Urothelium cell line (cell line): ENCODE measurements around the gene ZC3H12A.

Experiments used
- DNase-seq: peaks from one replicate; pipeline ENCODE4 v3.0.0; 2011; ENCODE audit warnings: low spot score, mixed read lengths
- FAIRE-seq: peaks from 2 replicates; lab custom pipeline; 2011; peaks lifted over from hg19 to GRCh38; lab: Jason Lieb, UNC

ZC3H12A gene

DNA sequence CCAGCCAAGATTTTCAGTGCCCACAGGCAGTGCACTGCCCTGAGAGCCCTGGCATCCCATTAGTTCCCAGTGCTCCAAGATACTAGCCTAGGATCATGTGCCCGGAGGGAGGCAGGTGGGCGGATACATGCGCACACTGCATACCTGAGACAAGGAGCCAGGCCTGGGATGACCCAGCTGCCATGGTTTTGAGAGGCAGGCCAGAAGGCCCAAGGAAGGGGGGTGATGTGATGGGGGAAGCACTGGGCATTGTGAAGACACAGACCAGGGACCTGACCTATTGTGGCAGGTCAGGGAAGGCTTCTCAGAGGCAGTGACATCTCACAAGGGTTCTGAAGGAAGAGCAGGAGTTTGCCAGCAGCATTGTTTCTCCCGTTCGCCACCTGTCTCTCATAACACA lies 3.6 kb downstream of the ZC3H12A start:
- DNase-seq (no peak), FAIRE-seq (no peak)

DNA sequence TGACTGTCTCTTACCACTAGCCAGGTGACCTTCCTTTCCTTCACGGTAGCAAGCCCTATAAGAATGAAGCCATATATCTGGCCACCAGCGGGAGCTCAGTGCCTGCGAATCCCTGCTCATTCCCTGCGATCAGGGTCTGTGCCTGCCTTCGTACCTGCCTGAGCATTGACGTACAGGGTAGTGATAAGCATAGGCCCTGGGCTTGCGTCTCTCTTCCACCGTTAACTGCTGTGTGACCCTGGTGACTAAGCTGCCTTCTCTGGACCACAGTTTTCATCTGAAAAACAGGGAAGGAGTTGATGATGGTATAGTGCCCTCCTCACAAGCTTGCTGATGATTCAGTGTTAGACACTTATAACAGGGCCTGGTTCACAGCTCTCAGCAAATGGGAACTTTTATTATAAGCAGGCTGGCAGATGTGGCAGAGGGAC lies 4.1 kb downstream of the ZC3H12A start:
- FAIRE-seq (no peak), DNase-seq (no peak)

DNA sequence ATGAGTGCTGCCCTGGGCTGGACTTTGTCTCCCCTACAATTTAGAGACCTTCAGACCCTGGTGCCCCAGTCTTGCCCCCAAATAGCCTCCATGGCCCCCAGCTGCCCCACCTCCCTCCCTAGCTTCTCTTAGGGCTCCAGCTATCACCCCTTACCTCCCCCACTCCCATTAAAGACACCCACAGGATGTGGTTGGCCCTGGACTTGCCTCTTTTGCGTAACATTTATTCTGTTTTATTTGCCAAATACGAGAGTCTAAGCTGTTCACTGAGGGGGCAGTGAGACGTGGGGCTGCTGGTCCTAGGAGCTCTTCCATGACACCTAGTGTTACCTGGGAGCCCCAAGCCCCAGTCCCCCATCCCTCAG lies 4.5 kb downstream of the ZC3H12A start:
- FAIRE-seq: no peak
- DNase-seq: no peak

DNA sequence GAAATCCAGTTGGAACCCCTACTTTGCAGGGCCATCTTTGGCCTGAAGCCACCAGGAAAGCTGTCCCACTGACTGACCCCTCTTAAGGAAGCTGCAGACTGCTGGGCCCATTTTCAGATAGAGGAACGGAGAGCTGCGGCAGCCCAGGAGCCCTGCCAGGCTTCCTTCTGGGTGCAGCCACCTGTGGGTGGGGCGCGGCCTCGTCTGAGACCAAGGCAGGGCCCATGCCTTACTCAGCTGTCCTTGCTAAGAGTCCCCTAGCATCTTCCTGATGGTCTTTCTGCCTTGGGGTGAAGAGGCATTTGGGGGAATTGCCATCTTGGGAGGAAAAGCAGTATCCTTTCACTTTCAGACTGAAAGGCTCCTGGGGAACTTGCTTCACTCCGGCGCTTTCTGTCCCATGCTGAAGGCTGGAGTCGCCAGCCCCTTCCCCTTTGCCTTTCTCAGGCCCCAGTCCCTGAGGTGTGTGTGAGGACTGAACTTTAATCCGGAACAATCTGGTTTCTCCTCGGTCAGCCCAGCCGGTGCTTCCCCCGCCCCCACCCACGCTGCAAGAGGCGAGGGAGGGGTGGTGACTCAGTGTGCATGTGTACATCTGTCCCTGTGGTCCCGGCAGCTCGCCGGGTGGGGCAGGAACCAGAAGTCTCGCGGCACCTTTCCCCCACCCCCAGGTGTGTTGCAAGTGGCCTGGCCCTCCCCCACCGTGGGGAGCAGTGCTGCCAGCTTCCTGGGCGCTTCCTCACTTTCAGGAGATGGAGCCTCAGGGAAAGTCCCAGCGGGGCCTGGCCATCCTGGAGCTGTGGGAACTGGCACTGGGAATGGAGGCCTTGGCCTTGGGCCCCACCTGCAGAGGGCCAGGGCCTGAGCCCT lies 5.1 kb downstream of the ZC3H12A start:
- DNase-seq (peak; percentile 94), FAIRE-seq (peak; percentile 46)

DNA sequence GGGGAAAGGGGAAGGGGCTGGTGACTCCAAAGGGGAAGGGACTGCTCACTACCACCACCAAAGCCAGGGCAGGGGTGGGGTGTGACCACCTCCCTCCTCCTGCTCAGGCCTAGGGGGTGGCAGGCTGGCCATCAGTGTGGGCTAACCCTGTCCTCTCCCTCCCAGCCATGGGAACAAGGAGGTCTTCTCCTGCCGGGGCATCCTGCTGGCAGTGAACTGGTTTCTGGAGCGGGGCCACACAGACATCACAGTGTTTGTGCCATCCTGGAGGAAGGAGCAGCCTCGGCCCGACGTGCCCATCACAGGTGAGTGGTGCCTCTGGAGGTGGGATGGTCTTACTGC lies 5.7 kb downstream of the ZC3H12A start:
- no peak for FAIRE-seq
- no peak for DNase-seq

DNA sequence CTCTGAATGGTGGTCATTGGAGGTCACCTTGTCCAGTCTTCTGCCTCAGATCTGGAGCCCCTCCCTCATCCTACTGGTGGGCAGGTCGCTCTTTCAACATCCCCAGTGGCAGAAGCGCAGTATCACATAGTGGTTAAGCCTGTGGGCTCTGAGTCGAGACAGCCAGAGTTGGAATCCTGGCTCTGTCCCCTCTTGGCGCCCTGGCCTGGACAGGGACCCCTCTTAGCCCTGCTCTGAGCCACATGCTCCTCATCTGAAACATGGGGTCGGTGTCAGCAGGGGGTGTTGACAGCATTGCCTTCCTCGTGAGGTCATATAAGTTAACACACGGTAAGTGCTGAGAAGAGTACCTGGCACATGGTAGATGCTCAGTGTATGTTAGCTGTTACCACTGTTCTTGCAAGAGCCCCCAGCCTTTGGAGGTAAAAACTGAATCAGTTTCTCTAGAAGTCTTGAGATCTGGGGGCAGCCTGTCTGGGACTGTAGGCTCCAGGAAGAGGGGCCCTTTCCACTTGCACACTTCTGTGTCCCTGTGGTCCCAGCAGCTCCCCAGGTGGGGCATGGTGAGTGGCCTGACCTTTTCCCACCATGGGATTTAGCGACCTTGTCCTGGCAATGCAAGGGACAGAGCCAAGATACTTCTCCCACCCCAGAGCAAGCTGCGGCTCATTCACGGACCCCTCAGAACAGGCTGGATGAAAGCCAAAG lies 6.4 kb downstream of the ZC3H12A start:
- FAIRE-seq: no peak

DNA sequence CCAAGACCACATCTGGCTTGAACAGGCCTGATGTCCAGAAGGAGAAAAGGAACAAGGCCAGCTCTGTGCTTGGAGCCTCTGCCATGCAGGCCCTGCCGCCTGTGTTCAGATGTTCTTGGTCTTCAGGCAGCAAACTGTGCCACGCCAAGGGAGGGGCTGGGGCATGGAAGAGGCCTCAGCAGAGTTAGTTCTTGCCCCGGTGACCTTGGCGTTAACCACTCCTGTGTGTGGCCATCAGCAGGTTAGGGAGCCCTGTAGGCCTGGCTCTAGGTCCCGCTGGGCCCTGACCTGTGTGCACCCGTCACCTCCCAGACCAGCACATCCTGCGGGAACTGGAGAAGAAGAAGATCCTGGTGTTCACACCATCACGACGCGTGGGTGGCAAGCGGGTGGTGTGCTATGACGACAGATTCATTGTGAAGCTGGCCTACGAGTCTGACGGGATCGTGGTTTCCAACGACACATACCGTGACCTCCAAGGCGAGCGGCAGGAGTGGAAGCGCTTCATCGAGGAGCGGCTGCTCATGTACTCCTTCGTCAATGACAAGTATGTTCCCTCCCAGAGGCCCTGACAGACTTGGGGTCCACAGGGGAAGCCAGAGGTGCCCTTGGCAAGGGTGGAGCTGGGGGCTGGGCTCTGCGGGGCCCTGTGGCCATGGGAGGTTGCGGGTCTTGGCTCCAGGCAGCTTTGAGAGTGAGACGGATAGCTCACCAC lies 7.1 kb downstream of the ZC3H12A start:
- FAIRE-seq (no peak), DNase-seq (no peak)

More for the DNA sequence above, 6.4 kb downstream of the ZC3H12A start:
- DNase-seq: no peak

DNA sequence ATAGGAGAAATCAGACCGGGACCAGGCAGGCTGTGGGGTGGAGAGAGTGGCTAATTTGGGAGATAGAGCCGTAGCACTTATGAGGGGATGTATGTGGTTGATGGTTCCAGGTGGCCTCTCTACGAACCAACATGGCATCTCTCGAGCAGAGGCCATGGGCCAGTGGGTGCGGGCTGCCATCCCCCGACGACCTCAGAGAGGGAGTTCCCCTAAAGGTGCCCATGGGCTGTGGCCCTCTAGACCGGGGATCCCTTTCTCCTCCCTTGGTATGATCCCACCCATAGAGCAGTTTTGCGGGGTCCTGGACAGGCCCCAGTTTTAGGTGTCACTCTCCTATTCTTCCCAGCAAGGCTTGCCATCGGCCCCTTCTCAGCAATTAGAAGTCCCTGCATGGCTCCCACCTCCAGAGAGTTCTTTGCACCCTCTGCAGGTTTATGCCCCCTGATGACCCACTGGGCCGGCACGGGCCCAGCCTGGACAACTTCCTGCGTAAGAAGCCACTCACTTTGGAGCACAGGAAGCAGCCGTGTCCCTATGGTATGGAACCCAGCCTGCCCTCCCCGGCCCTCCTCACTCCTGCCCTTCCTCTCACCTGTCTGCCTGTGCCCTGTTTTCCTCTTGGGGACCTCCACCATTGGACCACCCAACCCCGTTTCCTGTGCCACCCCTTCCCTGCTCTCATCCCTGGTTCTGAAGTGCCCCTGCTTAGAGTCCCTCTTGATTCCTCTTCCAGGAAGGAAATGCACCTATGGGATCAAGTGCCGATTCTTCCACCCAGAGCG lies 7.8 kb downstream of the ZC3H12A start:
- no peak for FAIRE-seq
- DNase-seq: no peak

DNA sequence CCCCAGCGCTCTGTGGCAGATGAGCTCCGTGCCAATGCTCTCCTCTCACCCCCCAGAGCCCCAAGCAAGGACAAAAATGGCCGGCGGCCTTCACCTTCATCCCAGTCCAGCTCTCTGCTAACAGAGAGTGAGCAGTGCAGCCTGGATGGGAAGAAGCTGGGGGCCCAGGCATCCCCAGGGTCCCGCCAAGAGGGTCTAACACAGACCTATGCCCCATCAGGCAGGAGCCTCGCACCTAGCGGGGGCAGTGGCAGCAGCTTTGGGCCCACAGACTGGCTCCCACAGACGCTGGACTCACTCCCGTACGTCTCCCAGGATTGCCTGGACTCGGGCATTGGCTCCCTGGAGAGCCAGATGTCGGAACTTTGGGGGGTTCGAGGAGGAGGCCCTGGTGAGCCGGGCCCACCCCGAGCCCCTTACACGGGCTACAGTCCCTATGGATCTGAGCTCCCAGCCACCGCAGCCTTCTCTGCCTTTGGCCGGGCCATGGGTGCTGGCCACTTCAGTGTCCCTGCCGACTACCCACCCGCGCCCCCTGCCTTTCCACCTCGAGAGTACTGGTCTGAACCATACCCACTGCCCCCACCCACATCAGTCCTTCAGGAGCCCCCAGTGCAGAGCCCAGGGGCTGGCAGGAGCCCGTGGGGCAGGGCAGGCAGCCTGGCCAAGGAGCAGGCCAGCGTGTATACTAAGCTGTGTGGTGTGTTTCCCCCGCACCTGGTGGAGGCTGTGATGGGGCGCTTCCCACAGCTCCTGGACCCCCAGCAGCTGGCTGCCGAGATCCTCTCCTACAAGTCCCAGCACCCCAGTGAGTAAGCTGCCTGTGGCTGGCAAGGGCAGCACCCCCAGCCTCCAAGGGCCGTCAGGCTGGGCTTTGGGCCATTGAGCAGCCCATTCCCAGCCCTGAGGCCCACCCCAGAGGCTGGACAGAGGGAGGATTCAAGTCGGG lies 8.7 kb downstream of the ZC3H12A start:
- DNase-seq (no peak), FAIRE-seq (no peak)

DNA sequence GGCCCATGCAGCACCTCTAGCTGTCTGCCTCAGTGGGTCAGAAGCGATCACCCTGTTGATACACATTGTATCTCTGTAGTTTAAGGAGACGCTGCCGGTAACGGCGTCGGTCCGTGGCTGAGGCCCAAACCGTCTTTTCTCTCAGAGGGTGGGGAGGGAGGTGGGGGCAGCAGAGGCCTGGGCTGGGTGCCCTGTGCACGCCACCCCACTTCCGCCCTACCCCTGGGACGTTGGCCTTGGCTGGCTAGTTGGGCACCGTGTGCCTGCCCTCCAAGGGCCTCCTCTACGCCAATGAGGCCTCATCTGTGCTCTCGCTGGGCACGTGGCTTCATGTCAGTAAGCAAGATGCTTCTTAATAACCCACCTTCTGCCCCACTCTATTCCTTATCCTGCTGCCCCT lies 9.4 kb downstream of the ZC3H12A start:
- FAIRE-seq: no peak
- DNase-seq: no peak

DNA sequence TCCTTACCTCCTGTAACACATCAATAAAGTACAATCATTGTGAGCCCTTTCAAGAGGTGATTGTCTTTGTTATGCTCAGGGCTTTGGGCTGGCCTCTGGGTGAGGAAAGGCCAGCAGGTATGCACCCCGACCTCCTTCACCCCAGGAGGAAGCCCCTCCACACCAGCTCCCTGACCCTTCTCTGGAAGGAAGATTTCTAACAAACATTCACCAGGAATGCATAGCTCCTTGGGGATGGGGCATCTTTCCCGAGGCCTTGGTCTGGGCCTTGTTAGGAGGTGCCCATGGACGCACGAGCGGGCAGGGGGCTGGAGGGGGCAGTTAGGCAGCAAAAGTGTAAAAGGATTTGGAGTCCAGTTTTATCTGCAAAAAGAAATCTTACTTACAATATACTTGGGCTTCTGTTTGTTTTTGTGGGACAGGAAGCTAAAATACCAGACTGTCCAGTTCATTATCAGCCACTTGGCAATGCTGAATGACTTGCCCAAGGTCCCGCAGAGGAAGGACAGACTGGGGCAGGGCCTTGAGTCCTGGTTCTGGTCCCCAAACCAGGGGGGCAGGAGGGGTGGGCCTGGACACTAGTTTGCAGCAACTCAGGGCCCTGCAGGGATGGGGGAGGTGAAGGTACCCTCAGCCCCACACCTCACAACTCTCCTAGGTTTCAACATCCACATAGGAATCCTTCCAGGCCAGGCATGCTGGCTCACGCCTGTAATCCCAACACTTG lies 10.1 kb downstream of the ZC3H12A start:
- FAIRE-seq (no peak), DNase-seq (no peak)

DNA sequence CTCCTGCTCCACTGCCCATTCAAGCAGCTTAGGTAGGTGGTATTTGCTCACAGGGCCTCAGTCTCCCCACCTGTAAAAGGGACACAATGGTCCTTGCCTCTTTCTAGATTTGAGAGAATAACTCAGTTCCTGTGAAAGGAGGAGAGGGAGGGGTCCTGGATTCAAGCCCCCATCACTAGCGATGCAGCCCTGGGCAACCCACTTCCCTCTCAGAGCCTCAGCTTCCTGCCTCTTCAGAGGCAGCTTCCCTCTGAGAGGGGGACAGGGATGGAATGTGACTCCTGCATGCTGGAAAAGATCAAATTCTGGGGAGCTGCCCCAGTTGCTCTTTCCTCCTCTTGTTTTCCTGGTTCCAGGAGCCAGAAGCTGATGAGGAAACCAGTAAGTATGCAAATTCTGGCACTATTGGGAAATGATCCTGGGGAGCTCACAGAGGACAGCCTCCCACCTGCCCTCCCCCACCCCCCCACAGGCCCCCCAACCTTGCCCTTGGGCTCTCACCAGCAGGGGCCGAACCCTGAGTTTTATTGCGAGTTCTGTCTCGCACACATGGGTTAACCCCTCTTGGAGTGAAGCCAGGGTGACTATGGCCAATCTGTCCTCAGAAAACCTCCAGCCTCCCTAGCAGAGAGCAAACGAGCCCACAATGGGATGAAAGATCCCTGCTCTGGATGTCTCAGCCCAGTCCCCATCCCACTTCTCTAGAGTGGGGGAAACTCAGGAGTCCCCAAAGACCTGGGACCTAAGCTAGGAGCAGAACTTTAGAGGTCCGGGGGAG lies 11.7 kb downstream of the ZC3H12A start:
- FAIRE-seq: no peak
- DNase-seq: no peak

DNA sequence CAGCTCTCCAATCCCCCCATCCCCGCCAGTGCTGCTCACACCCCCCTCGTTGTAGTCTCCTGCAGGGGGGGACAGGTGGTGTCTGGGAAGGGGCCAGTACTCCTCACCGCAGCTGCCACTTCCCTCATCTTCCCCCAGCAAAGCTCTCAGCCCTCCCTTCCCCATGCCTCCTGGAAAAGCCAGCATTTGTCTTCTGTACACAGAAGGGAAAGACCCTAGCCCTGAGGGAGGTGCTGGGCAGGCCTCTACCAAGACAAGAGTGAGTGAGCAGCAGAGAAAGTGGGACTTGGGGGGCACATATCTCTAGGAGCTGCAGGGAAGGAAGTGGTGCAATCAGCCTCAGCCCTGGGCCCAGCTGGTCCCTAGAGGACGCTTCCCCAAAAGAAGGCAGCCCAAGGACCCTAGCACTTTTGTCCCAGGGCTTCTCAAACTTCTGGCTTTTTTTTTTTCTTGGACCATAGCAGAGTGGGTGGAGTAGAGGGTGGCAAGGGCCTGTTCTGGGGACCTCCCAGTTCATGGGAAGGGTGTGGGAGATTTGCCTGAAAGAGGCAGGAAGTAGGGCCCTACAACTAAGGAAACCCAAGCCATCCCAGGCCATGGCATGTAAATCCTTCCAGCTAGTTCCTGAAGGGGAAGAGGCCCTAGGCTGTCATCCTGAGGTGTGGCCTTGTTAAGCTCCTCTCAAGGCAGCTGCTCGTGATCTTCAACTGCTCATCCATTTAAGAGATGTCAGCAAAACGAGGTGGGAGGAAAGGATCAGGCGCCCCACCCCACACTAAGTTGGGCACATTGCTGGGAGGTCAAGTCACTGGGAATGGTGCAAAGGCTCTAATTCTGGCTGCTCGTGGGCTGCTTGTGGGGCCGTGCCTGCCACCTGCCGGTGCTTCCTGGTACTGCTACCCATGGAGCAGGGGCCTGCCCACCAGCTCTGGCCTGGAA lies 12.6 kb downstream of the ZC3H12A start:
- DNase-seq (peak; percentile 83), FAIRE-seq (no peak)

DNA sequence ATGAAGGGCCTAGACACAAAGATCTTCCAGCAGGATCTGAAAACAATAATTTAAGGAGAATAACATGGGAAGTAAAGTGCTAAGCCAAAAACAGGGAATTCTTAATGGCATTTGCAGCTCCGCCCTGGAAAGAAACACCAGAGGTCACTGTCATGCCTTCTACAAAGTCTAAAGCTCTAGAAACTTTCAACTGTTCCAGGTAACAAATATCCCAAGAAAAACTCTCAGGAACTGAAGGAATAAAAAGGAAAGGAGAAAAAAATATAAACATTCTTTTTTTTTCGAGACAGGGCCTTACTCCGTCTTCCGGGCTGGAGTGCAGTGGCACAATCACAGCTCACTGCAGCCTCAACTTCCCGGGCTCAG lies 13.2 kb downstream of the ZC3H12A start:
- FAIRE-seq: no peak
- no peak for DNase-seq

DNA sequence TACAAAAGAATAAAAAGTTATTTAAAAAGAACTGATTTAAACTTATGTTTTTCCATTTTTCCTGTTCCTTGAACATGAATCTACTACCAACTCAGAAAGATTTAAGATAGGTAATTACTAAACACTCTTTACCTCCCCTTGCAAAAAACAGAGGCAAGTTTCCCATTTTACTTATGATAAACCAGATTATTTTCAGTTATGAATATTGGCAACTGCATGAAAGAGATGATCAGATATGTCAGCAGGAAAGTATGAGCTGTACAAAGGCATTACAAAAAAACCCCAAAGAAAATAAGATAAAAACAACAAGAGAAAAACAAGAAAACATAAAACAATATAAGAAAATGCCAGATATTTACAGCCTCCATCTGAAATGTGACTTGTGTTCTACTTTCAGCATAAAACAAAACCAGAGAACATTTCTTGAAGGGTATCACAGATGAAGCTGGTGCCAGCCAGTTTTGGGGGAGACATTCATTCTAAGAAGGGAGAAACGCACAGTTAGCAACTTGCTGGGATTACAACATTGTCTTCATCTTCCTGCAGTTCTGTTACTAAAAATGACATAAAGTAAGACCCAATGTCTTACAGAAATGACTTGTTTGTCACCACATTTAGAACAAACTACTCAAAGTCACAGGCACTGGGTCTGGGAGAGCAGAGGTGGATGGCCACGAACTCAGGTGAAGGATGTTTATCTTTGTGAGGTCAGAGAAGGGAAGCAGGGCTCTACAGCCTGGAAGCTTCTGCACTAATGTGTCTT lies 19.1 kb downstream of the ZC3H12A start:
- no peak for DNase-seq
- FAIRE-seq: no peak

DNA sequence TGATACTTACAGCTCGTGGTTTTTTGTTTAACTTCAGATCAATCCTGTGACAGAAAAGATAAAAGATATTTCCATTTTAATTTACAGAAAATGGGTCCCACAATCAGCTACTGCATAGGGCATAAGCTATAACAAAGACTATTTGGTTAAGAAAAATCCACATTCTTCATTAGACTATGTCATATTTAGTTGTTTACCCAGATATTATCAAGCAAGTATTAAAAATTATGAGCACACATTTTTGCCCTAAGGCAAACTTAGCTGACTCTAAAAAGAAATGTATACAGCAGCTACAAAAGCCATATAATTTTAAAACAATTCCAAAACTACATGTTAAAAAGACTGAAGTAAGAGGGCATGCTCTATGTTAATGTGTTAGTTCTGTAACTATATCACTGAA lies 21.5 kb downstream of the ZC3H12A start:
- no peak for DNase-seq
- FAIRE-seq: no peak

DNA sequence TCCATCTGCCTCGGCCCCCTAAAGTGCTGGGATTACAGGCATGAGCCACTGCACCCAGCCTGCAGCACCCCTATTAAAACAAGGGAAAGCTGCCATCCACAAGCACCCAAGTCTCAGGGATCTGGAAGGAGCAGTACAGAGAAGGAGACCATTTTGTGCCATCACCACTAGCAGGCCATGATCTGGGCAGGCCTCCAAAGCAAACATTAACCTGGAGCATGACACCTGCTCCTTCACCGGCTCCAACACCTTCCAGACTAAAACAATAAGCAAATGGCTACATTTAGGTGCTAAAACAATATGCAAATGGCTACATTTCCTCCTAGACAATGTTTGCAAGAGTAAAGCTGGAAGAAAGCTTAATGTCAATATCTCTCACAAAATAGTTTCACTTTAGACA lies 23.5 kb downstream of the ZC3H12A start:
- DNase-seq (no peak), FAIRE-seq (no peak)
